Fibroblast of lung (primary cell): ENCODE data around the gene LIPA.

Experiments
- CTCF ChIP-seq, 2 donors: IDR thresholded peaks in 1 of 2; conservative IDR thresholded peaks in 1 of 2; 1 replicate in 1 of 2; 2 replicates in 1 of 2; pipeline ENCODE4 v1.5.1; 2011 to 2012; ENCODE audit warnings: low read length in 2 of 2, control low read depth in 1 of 2, inconsistent platforms in 1 of 2, low read depth in 1 of 2, mild to moderate bottlenecking in 1 of 2
- EZH2 ChIP-seq: IDR thresholded peaks from 2 replicates; pipeline ENCODE4 v1.5.1; 2012; ENCODE audit warnings: low read length, control low read depth, mild to moderate bottlenecking; ENCODE audit errors: missing control alignments

- TF ChIP-seq CTCF (conservative IDR thresholded peaks at IDR 0.05 in 1 of 2, IDR thresholded peaks at IDR 0.05 in 1 of 2; ENCODE audit: low read depth in 1 of 2, low read length in 2 of 2) (no peak), EZH2 (no peak)
Measured at GRCh38 chr10:89279421-89279869, 27.9 kb upstream of the LIPA start.
